ENCODE measurements around the gene NUP133.
"Not testable (repeated sequence)": the region's sequence is repeated elsewhere in the genome, so short reads cannot be mapped to it uniquely, and the experiment has no call there.

NUP133 gene

DNA sequence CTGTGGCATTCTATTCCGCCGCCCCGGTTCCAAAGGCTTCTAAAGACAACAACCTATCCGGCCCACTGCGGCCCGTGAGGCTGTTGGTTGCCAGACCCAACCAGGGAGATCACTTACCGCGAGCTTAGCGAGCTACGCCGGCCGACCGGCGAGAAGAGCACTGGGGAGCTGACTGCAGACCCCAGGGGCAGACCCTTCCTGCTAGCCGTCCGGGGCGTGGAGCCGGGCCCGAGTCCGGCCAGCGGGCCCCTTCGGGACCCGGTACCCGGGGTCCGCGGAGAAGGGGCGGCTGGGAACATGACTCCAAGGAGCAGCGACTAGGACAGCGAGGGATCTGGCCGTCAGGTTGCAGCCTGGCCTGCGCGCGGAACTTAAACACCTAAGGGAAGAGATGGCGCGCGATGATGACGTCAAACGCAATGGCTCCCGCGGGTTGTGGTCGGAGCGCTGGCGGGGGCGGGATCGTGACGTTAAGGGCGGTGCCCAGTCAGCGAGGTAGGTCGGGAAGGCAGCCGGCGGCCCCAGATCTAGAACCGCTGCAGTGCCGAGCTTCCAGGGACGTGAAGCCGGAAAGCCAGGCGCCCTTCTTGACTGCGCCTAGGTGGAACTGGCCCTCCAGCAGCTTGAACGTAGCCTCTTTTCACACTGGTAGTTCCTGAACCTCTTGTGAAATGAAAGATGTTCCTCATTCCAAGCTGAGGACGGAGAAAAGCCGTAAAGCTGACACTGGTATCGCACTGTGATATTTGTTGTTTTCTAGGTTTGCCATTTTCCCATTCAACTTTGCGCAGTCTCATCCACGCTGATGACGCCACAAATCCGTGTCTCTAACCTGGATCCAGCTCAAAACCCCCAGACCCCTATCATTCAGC, at the start of gene NUP133:
Gene NUP133, minus strand, starts transcription at position 391 of the 872 bp plus-strand sequence. Its CDS starts 92 bp downstream, at position 299.
- DNase-seq (ENCODE audit: low read depth in 2 of 2) = peak; percentile 93 to 94

DNA sequence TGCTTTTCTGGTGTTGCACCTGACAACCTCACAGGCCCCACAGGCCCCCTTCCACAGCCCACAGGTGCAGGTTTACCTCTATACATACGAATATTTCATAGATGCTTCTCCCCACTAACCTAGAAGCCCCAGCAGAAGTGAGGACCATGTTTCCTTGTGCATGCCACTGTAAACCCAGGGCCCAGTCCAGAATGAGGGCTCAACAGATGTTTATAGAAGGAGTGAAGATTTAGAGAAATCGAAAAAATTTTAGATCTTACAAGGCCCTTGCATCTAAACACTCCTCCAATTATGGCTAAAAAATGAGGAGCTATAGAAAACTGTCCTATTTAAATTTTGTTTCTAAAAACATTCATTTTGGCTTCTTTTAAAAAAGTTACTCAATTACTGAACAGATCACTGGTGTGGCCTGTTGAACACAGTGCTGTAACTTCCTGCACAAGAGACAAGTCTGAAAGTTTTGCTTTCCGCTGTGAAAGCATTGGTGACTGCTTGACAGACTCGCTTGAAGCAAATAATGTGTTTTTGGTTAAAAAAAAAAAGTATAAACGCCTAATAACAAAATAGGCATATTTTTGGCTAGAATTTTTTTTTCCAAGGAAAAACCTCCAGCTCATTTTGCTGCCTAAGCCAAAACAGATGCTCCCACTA, 49.2 kb upstream of the NUP133 start:
- no peak for DNase-seq (ENCODE audit: low read depth in 2 of 2)

DNA sequence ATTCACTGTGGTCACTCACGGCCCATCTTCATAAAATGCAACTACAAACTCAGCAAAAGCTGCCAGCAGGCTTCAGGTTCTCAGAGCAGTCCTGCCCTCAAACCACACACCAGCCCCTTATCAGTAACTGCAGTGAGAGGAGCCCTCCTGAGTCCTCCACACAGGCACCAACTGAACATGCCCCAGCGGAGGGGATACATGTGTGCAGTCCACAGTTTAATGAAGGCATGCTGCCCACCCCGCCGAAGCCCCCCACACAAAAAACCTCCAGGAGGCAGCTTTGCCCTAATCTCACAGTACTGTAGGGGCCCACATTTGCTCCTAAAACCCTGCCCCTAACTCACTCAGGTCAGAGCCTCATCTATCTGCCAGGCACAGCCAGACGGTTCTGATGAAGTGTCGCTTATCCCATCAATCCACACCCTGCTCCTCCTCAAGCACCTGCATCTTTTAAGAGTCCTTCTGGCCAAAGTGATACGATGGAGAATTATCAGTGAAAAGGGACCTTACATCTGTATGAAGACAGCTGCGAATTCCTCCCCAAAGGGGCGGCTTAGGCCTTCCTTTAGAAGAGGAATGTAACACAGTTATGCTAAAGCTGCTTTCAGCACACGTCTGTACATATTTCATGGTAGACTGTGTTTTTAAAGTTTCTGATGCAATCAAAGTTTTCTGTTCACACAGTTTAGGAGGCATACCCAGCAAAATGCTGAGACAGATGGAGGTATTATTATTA, 46.9 kb upstream of the NUP133 start:
- peak; percentile 19 to 29 for DNase-seq (ENCODE audit: low read depth in 2 of 2)

DNA sequence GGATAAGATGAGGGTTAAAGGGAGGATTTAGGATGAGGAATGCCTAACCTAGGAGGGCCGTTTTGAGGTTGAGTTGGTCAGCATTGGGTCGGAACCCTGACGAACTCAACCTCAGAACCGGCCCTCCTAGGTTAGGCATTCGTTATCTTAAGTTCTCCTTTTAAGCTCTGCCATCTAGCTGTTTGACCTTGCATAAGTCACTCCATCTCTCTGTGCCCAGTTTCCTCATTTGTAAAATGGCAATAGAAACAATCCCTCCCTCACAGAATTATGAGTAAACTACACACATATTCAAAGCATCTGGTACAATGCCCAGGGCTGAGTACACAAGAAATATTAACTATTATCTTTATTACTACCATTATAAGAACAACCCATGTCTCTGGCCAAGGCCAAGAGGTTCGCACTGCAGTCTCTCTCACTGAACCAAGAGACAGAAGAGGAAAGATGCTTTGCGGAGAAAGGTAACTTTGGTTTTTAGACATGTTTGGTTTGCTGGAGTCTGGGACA, 45.5 kb upstream of the NUP133 start:
- DNase-seq (ENCODE audit: low read depth in 2 of 2) = no peak

DNA sequence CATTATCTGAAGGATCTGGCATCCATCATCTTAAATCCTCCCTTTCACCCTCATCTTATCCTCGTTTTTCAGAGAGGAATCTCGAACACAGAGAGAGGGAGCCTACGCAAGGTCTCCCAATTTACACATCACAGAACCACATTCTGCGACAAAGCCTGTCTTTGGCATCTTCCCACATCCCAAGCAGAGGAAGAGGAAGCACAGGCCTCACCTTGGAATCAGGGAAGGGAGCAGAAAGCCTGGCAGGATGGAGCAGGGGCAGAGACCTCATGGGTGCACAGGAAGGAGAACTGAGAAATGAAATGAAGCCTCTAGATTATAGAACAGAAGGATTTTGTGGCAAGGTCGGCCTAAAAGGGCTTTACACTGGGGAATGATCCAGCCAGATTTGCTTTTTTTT, 44.6 kb upstream of the NUP133 start:
- no peak for DNase-seq (ENCODE audit: low read depth in 2 of 2)

DNA sequence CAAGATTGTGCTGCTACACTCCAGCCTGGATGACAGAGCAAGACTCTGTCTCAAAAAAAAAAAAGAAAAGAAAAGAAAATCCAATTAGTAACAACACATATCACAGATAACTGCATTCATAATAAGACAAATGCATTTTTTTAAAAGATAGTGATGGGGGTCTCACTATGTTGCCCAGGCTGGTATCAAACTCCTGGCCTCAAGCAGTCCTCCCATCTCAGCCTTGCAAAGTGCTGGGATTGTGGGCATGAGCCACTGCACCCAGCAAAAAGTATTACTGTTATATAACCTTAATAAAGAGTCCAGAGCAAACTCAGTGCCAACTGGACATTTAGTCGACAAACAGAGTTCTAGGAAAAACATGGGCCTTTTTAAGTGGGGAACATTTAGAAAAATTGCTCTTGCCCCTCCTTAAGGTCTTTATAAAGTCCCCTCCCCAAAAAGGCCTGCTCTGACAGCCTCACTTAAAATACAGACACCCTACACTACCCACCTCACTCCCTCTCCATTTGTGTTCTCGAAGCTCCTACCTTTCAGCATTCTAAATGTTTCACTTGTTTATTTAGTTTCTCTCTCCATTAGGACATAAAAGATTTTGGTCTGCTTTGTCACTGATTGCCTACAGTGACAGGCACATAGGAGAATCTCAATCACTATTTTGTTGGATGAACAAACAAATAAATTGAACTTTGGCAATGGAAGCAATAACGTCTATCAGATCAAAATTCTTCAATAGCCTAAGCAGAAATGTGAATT, 42.8 kb upstream of the NUP133 start:
- no peak for DNase-seq (ENCODE audit: low read depth in 2 of 2)

DNA sequence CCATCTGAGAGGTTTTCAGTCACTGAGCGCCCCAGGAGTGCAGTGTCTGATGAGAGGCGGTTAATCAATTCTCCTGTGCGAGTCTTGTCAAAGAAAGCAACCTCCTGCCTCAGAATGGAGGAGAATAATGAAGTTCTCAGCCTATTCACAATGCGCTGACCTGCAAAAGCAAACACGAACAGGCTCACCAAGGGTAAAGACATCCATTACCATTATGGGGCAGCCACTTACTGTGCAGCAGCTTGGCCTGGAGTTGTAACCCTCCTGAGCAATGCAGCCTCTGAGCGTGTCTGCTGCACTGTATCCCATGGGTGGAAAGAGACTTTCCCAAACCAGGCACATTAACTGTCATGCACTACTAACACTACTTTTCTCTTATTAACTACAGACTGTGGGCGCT, 39.4 kb upstream of the NUP133 start:
- no peak for DNase-seq (ENCODE audit: low read depth in 2 of 2)

DNA sequence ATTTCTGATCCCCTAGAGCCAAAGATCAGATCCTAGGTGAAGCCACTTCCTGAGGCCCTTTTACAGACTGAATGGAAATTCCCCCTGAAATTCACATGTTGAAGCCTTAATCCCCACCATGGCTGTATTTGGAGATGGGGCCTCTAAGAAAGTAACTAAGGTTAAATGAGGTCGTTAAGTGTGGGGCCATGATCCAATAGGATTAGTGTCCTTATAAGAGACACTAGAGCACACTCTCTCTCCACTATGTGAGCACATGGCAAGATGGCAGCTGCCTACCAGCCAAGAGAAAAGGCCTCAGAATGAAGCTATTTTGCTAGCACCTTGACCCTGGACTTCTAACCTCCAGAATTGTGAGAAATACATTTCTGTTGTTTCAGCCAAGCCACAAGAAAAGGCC, 36.4 kb upstream of the NUP133 start:
- no peak for DNase-seq (ENCODE audit: low read depth in 2 of 2)

DNA sequence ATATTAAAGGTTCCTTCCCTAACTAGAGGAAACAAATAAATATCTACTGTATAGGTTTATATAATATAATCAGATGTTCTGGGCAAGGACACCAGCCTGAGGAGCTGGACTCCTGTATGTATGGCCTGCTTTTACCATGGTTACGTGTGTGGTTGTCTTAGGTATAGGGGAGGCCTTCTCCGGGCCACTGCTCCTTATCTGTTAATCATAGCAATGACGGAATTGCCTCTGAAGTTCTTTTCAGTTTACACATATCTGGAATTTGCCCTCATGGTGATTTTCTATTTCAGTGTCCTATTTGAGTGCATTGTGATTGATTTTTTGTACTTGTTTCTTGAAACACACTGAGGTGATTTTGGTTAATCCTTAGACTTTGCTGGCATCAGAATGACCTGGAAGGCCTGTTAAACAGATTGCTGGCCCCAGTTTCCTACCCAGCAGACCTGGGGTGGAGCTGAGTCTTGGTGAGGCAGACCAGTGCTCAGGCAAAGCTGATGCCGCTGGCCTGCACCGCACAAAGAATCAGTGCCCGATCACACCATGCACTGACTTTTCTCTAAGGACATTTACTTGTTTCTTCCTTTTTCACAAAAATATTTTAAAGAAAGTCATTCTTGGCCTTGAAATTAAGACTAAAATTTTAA, 31.8 kb upstream of the NUP133 start:
- no peak for DNase-seq (ENCODE audit: low read depth in 2 of 2)

DNA sequence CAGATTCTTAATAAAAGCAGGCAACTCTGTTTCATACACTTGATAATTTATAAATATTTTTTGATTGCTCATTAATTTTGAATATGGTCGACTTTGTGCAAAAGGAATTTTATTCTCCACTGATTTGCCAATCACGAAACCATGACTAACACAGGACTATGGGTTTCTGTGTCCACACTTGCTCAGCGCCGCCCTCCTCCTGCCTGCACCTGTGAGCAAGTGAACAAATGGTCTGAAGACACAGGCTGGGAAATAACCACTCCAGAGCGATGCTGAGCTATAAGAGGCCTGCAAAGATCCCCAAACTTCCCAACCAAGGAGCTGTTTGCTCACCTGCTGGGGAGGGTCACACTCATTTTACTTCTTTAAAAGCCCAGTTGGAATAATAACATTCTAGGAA, 30.8 kb upstream of the NUP133 start:
- no peak for DNase-seq (ENCODE audit: low read depth in 2 of 2)

DNA sequence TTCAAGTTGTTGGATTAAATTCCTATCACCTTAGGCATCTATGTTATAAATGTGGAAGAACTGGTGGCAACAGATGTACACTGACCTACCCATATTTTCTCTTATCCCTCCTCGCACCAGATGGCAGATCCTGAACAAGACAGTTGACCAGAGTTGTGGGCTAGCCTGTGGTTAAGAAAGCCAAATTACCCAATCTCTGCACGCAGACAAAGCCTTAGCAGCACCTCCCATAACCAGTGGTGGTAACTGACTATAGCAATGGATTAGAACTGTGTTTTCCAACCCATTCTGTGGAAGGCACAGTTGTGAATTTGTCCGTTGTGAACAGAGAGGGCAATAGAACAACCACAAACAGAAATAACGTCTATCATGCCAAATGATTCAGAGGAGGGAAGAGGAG, 29.8 kb upstream of the NUP133 start:
- no peak for DNase-seq (ENCODE audit: low read depth in 2 of 2)

DNA sequence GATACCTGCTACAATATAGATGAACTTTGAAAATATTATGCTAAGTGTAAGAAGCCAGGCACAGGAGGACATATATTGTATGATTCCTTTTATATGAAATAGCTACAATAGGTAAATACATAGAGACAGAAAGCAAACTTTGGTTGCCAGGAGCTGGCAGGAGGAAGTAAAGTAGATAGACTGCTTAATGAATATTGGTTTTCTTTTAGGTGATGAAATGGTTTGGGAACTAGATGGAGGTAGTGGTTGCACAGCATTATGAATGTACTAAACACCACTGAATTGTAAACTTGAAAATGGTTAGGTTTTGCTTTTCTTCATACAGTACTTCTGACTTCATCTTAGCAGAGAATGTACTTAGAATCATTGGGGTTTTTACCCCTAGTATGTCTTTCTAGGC, 28.8 kb upstream of the NUP133 start:
- no peak for DNase-seq (ENCODE audit: low read depth in 2 of 2)

DNA sequence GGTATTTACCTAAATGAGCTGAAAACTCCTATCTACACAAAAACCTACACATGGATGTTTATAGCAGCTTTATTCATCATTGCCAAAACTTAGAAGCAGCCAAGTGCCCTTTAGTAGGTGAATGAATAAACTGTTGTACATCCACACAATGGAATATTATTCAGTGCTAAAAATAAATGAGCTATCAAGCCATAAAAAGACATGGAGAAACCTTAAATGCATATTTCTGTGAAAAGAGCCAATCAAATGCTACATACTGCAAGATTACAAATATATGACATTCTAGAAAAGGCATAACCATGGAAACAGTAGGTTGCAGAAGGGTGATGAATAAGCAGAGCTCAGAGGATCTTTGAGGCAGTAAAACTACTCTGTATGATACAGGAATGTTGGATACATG, 27.1 kb upstream of the NUP133 start:
- no peak for DNase-seq (ENCODE audit: low read depth in 2 of 2)

DNA sequence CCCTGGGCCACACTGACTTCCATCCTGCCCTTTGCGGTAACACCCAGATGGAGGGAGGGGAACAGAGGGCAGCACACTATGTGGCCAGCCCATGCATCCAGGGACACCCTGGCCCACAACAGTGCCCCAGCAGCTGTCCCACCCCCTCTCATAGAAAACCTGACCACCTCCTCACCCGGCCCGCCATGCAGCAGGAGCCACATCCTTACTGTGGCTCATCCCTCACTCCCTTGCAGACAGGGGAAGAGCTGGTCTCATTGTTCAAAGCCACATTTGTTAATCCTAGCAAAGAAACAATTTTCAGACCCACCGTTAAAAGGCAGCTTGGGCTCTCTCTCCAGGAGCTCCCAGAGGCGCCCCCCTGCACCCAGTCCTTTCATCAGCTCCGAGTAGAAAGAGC, 23.2 kb upstream of the NUP133 start:
- DNase-seq (ENCODE audit: low read depth in 2 of 2) = no peak

DNA sequence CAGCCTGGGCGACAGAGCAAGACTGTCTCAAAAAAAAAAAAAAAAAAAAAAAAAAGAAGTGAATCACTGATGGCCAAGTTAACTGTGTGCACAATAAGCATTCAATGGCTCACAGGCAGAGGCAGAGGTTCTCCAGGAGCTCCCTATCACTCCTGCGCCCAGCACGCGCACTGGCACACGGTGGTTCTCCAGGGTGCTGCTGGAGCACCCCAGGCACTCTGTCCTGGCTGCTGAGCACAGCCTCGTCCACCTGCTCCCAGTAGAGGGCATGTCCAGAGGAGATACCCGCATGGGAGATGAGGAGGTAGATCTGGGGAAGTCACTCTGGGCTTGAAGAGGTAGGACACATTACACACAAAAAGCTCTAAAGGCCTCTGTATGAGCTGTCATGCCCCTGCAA, 21.5 kb upstream of the NUP133 start:
- no peak for DNase-seq (ENCODE audit: low read depth in 2 of 2)

DNA sequence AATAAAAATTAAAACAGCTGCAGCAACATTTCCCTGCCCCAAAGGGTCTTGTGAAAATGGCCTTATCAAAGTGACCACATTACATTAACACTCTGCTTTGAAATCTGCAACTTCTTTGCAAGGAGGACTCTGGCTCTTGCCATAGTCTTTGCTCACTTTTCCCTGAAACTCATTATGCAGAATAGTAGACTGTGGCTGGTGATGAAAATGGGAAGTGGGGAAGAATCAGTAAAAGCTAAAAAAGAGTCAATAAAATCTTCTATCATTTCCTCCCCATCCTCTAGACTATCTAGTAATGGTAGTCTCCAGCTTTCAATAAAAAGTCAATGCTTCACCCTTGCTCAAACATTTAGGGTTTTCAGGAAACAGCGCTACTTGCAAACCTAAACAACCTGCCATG, 18.6 kb upstream of the NUP133 start:
- no peak for DNase-seq (ENCODE audit: low read depth in 2 of 2)

DNA sequence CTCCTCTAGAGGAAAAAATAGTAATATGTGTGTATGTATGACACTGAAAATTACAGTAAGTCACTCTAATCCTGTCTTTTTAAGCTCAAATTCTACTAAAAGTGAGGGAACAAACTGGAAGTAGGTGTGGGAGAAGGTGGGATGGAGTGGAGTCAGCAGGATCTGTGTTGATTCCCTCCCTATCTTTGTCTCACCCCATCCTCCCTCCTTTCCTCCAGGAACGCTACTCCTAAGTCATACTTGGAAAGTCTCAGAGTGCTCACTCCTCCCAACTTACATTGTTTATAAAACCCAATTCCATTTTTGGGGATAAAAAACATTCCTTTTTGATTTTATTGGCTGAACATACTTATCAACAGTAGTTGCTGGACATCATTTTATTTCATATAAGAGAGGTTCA, 14.9 kb upstream of the NUP133 start:
- no peak for DNase-seq (ENCODE audit: low read depth in 2 of 2)

DNA sequence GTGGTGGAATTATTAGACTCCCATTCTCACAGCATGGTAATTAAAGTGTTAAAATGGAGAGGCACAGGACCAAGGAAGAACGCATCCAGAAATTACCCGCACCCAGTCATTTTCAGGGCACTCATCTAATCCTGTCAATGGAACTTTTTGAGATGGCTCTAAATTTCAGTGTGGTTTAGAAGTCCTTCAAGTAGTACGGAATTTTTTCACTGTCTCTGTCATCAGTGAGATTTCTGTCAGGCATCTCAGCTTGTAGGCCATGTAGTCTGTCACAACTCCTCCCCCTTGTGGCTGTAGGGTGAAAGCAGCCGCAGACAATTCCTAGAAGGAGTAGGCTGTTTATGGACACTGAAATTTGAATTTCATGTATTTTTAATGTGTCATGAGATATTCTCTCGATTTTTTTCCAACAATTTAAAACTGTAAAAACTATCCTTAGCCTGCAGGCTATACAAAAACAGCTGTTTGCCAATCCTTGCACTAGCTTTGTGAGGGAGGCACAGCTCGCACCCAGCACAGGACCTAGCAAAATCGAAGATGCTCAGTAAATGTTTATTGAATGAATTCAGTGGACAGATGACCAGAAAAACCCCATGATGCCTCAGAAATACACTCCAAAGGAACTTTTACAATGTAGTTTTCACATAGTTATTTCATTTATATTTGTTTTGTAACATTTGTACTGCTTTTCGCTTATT, 6.6 kb upstream of the NUP133 start:
- peak; percentile 28 to 33 for DNase-seq (ENCODE audit: low read depth in 2 of 2)

DNA sequence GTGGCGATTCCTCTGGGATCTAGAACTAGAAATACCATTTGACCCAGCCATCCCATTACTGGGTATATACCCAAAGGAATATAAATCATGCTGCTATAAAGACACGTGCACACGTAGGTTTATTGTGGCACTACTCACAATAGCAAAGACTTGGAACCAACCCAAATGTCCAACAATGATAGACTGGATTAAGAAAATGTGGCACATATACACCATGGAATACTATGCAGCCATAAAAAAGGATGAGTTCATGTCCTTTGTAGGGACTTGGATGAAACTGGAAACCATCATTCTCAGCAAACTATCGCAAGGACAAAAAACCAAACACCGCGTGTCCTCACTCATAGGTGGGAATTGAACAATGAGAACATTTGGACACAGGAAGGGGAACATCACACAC, 3.5 kb upstream of the NUP133 start:
- DNase-seq (ENCODE audit: low read depth in 2 of 2) = not testable (repeated sequence)

DNA sequence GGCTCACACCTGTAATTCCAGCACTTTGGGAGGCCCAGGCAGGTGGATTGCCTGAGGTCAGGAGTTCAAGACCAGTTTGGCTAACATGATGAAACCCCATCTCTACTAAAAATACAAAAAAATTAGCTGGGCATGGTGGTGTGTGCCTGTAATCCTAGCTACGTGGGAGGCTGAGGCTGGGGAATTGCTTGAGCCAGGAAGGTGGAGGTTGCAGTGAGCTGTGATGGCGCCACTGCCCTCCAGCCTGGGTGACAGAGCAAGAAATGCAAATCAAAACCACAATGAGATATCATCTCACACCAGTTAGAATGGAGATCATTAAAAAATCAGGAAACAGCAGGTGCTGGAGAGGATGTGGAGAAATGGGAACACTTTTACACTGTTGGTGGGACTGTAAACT, 3.1 kb upstream of the NUP133 start:
- DNase-seq (ENCODE audit: low read depth in 2 of 2) = not testable (repeated sequence)

DNA sequence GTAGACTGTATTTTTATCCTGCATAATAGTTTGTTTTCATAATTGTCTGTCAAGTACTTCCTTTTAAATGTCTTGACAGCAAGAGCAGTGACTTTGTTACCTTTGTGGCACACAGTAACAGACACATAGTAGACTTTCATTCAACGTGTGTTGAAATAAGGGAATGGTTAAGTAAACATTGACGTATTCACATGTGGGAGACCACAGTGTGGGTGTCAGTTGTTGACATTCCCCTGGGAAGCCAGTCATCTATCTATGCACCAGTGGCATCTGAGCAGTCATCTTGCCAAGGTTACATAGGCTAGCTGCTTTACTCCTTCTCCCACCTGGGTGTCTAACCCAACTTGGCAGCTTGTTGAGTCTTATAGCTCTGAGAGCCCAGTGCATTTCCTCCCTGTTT, 1.4 kb upstream of the NUP133 start:
- no peak for DNase-seq (ENCODE audit: low read depth in 2 of 2)
